HG03135 (cell line): ENCODE data around the gene BDP1.
A peak's percentile ranks its signal among the peaks of the same experiment; 100 is the strongest.
"Not testable (repeated sequence)": the region's sequence is repeated elsewhere in the genome, so short reads cannot be mapped to it uniquely, and the experiment has no call there.

Experiments used
- ATAC-seq: cut with Tn5 transposase; IDR thresholded peaks from one replicate; pipeline ENCODE4 v1.9.1; 2021; ENCODE audit warnings: mild to moderate bottlenecking, moderate library complexity; ENCODE audit not compliant: unreplicated experiment

The BDP1 gene

GRCh38 chr5:71563161-71563560, 107.7 kb downstream of the BDP1 start:
- no peak for ATAC-seq

GRCh38 chr5:71564895-71565294, 109.4 kb downstream of the BDP1 start:
- no peak for ATAC-seq

- ATAC-seq: no peak
Measured at GRCh38 chr5:71569748-71570509, 114.5 kb downstream of the BDP1 start.

- not testable (repeated sequence) for ATAC-seq
Measured at GRCh38 chr5:71571811-71572210, 116.4 kb downstream of the BDP1 start.

- ATAC-seq: no peak
Measured at GRCh38 chr5:71573591-71573990, 118.1 kb downstream of the BDP1 start.

- not testable (repeated sequence) for ATAC-seq
Measured at GRCh38 chr5:71575588-71575987, 120.1 kb downstream of the BDP1 start.

- no peak for ATAC-seq
Measured at GRCh38 chr5:71576241-71576640, 120.8 kb downstream of the BDP1 start.

GRCh38 chr5:71577839-71578238, 122.4 kb downstream of the BDP1 start:
- not testable (repeated sequence) for ATAC-seq

GRCh38 chr5:71582945-71583584, 127.6 kb downstream of the BDP1 start:
- ATAC-seq: no peak

- ATAC-seq: peak; percentile 6
Measured at GRCh38 chr5:71586052-71586940, 130.8 kb downstream of the BDP1 start.

GRCh38 chr5:71586941-71587765, 131.7 kb downstream of the BDP1 start, which contains the start of gene MCCC2:
TSS of gene MCCC2 (plus strand) at chr5:71587340. CDS start at chr5:71587426, 86 bp downstream.
- ATAC-seq: peak; percentile 98

GRCh38 chr5:71587766-71588532, 132.5 kb downstream of the BDP1 start:
- peak; percentile 9 for ATAC-seq

GRCh38 chr5:71588533-71588885, 133.1 kb downstream of the BDP1 start:
- ATAC-seq: no peak

GRCh38 chr5:71589903-71590302, 134.5 kb downstream of the BDP1 start:
- no peak for ATAC-seq

- ATAC-seq: no peak
Measured at GRCh38 chr5:71591100-71591499, 135.6 kb downstream of the BDP1 start.

- no peak for ATAC-seq
Measured at GRCh38 chr5:71596169-71596568, 140.7 kb downstream of the BDP1 start.

GRCh38 chr5:71597001-71597400, 141.6 kb downstream of the BDP1 start:
- ATAC-seq: no peak

GRCh38 chr5:71600783-71601182, 145.3 kb downstream of the BDP1 start:
- ATAC-seq: no peak

- ATAC-seq: peak; percentile 78
Measured at GRCh38 chr5:71601222-71602026, 146.0 kb downstream of the BDP1 start.
